Epithelial cell of prostate (primary cell): Measurements from ENCODE around the gene GAMT.
"Not testable (repeated sequence)": the region's sequence is repeated elsewhere in the genome, so short reads cannot be mapped to it uniquely, and the experiment has no call there.

Source experiments
- DNase-seq: peaks from one replicate; pipeline ENCODE4 v3.0.0-alpha.2; 2011; ENCODE audit warnings: low read depth, low spot score
- H3K27ac ChIP-seq: fragments of 450-650 bp; 2 replicates; pipeline ENCODE4 v1.5.1; 2017; ENCODE audit warnings: mild to moderate bottlenecking

Gene GAMT

GRCh38 chr19:1401138-1401888 lies at the start of gene GAMT:
TSS of gene GAMT (minus strand) at chr19:1401542. CDS start at chr19:1401476, 66 bp downstream.
- DNase-seq: no peak
- H3K27ac ChIP-seq: no peak within 1 kb of the TSS

- no peak within 1 kb of the TSS for H3K27ac ChIP-seq
- DNase-seq: no peak
Observed at GRCh38 chr19:1449467-1450442, 48.4 kb upstream of the GAMT start, which contains the start of gene APC2. TSS of gene APC2 (plus strand) at chr19:1450121. CDS start at chr19:1453002, 2,881 bp downstream.

GRCh38 chr19:1447944-1448343 lies 46.6 kb upstream of the GAMT start:
- no peak overlapping the region for H3K27ac ChIP-seq
- DNase-seq: no peak

GRCh38 chr19:1447504-1447903 lies 46.2 kb upstream of the GAMT start:
- DNase-seq: no peak
- H3K27ac ChIP-seq: no peak overlapping the region

GRCh38 chr19:1446713-1447481 lies 45.6 kb upstream of the GAMT start:
- DNase-seq: no peak
- H3K27ac ChIP-seq: no peak overlapping the region

- H3K27ac ChIP-seq: no peak overlapping the region
- DNase-seq: no peak
Observed at GRCh38 chr19:1445932-1446712, 44.8 kb upstream of the GAMT start.

GRCh38 chr19:1445185-1445931 lies 44.0 kb upstream of the GAMT start:
- no peak overlapping the region for H3K27ac ChIP-seq
- no peak for DNase-seq

- H3K27ac ChIP-seq: no peak overlapping the region
- DNase-seq: no peak
Observed at GRCh38 chr19:1441677-1442438, 40.5 kb upstream of the GAMT start.

GRCh38 chr19:1441022-1441426 lies 39.7 kb upstream of the GAMT start:
- DNase-seq: no peak
- H3K27ac ChIP-seq: no peak overlapping the region

- no peak for DNase-seq
- no peak overlapping the region for H3K27ac ChIP-seq
Observed at GRCh38 chr19:1440418-1440801, 39.1 kb upstream of the GAMT start.

GRCh38 chr19:1439525-1440417 lies 38.4 kb upstream of the GAMT start:
- H3K27ac ChIP-seq: peak overlapping the region; percentile 81

GRCh38 chr19:1438933-1439354 lies 37.6 kb upstream of the GAMT start:
- no peak for DNase-seq
- H3K27ac ChIP-seq: peak overlapping the region; percentile 81

More at GRCh38 chr19:1439525-1440417, 38.4 kb upstream of the GAMT start:
- DNase-seq: not testable (repeated sequence)

- peak; percentile 73 for DNase-seq
- H3K27ac ChIP-seq: peak within 1 kb of the TSS; percentile 81
Observed at GRCh38 chr19:1438035-1438932, 36.9 kb upstream of the GAMT start, which contains the start of gene RPS15. TSS of gene RPS15 (plus strand) at chr19:1438396. CDS start at chr19:1438426, 30 bp downstream.

- peak overlapping the region; percentile 81 for H3K27ac ChIP-seq
- DNase-seq: no peak
Observed at GRCh38 chr19:1437609-1438008, 36.3 kb upstream of the GAMT start.

GRCh38 chr19:1435378-1435989 lies 34.1 kb upstream of the GAMT start:
- H3K27ac ChIP-seq: no peak overlapping the region
- no peak for DNase-seq
